WERI-Rb-1 (cell line): Measurements from ENCODE around the gene RHBDD1.
A peak's percentile ranks its signal among the peaks of the same experiment; 100 is the strongest.

Experiments
- DNase-seq: peaks from one replicate; pipeline ENCODE4 v3.0.0-alpha.2; 2020
- H3K27ac ChIP-seq: fragments of 250-450 bp; sonication (Bioruptor Pico); 2 replicates; pipeline ENCODE4 v1.5.1; 2020; ENCODE audit warnings: mild to moderate bottlenecking, moderate library complexity
- H3K27me3 ChIP-seq: fragments of 250-450 bp; sonication (Bioruptor Pico); 2 replicates; pipeline ENCODE4 v1.5.1; 2021; ENCODE audit warnings: mild to moderate bottlenecking, low read depth, moderate library complexity; ENCODE audit not compliant: insufficient read depth, severe bottlenecking
- H3K36me3 ChIP-seq: fragments of 250-450 bp; sonication (Bioruptor Pico); 2 replicates; pipeline ENCODE4 v1.5.1; 2020; ENCODE audit warnings: mild to moderate bottlenecking, moderate library complexity
- H3K4me3 ChIP-seq: 2 replicates; pipeline ENCODE4 v1.5.1; 2011; ENCODE audit warnings: low read depth, mild to moderate bottlenecking, control low read depth, low read length
- H3K9me3 ChIP-seq: fragments of 250-450 bp; sonication (Bioruptor Pico); 2 replicates; pipeline ENCODE4 v1.5.1; 2021; ENCODE audit warnings: mild to moderate bottlenecking, moderate library complexity; ENCODE audit not compliant: severe bottlenecking
- TF ChIP-seq, protein P1 (sequence below): IDR thresholded peaks from 2 replicates; pipeline ENCODE4 v1.5.1; 2011; ENCODE audit warnings: low read depth, mild to moderate bottlenecking, control low read depth, inconsistent platforms, low read length

Gene RHBDD1

DNA sequence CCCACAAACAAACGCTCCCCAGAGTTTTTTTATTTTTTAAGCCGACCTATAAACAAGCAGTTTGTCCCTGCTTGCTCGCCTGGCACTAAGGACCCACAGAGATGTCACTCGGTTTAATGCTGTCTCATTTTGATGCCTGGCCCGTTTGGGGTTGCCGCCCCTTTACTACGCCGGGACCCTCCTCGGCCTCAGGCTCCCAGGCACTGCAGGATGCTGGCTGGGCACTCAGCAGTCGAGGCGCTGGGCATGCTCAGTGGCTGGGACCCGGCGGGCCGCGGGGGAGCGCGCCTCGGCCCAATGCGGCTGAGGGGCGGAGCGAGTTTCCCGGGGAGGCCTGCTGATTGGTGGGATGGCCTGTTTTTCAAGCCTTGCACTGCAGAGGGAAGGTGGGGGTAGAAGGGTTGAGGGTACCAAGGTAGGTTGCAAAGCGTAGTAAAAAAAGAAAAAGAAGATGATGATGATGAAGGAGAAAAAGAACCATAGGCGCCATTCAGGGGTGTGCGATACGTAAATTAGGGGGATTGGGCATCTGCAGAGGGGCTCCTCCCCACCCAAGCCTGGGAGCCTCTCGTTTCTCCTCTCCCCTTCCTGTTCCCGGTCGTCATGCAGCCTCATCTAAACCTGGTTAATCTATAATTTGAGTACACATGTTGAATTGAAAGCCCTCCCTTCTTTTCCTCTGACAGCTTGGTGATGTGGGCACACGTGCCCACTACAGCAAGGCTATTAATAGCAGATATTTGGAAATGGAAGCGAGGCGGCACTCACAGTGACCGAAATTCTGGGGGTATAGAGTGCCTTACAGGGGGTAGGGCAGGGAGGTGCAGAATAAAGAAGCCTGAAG, 34.7 kb upstream of the RHBDD1 start:
- TF ChIP-seq, protein P1, sequence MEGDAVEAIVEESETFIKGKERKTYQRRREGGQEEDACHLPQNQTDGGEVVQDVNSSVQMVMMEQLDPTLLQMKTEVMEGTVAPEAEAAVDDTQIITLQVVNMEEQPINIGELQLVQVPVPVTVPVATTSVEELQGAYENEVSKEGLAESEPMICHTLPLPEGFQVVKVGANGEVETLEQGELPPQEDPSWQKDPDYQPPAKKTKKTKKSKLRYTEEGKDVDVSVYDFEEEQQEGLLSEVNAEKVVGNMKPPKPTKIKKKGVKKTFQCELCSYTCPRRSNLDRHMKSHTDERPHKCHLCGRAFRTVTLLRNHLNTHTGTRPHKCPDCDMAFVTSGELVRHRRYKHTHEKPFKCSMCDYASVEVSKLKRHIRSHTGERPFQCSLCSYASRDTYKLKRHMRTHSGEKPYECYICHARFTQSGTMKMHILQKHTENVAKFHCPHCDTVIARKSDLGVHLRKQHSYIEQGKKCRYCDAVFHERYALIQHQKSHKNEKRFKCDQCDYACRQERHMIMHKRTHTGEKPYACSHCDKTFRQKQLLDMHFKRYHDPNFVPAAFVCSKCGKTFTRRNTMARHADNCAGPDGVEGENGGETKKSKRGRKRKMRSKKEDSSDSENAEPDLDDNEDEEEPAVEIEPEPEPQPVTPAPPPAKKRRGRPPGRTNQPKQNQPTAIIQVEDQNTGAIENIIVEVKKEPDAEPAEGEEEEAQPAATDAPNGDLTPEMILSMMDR: no peak
- no peak overlapping the region for H3K27ac ChIP-seq
- H3K36me3 ChIP-seq: no peaks in the 10 kb centered on the region
- no peaks in the 10 kb centered on the region for H3K27me3 ChIP-seq
- no peaks in the 10 kb centered on the region for H3K9me3 ChIP-seq
- H3K4me3 ChIP-seq: peak overlapping the region; percentile 87
- peak; percentile 90 for DNase-seq

DNA sequence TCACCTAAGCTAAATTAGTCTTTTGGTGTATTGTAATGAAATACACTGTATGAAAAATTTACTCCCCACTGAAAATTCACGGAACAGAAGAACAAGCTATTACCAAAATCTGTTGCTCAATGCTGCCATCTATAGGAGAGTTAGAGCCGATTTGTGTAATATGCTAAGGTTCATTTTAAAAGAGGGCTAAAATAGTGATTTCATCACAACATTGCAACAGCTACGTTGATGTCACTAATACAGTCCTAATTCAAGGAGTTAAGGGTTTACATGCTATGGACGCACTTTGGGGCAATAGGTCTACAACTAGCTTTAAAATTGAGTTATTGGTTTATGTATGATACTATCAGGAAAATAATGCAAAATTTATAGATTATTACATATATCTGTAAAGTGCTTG, 33.3 kb upstream of the RHBDD1 start:
- TF ChIP-seq, protein P1: peak; percentile 24; the same call in 1 of the 2 replicates
- no peak for DNase-seq
- no peaks in the 10 kb centered on the region for H3K36me3 ChIP-seq
- H3K9me3 ChIP-seq: no peaks in the 10 kb centered on the region
- no peaks in the 10 kb centered on the region for H3K27me3 ChIP-seq
- no peak overlapping the region for H3K4me3 ChIP-seq
- H3K27ac ChIP-seq: no peak overlapping the region

DNA sequence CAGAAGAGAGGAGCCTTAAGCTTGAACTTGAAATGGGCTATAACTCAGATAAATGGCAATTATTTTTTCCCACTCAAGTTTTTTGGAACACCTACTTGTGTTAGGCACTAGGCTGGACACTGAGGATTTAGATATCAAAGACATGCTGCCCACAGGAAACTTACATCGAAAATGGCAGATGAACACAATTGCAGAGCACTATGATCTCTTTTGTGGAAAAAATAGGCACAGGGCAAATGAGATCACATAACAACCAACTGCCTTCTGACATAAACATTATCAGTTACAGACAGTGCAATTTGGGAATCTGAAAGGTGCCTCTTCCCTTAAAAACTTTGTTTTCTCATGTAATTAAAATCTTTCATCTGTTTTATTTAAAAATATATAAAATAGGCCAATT, 32.4 kb upstream of the RHBDD1 start:
- TF ChIP-seq, protein P1: no peak
- DNase-seq: no peak
- no peaks in the 10 kb centered on the region for H3K9me3 ChIP-seq
- H3K27me3 ChIP-seq: no peaks in the 10 kb centered on the region
- no peak overlapping the region for H3K27ac ChIP-seq
- H3K36me3 ChIP-seq: no peaks in the 10 kb centered on the region
- H3K4me3 ChIP-seq: no peak overlapping the region

DNA sequence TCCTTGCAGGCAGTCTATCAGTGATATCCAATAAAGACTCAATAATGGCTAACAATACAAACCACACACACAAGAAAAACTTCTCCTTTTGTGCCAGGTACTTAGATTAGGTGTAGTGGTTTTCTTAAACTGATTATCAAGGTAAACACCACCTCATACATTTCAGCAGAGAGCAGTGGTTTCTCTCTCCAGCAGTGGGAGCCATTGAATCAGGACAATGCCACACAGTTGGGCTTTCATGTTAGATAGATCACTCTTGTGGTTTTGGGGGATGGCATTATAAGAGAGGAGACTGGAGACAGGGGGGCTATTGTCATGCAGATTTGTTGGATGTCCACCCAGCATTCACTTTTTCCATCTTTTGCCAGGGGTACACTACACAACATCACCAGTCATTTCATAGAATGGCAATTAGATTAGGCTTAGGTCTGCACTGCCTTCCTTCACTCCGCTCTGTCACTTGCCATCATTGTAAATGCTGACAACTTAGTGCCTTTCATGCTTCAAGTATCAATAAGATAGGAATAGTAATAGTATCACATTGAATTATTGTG, 22.6 kb upstream of the RHBDD1 start:
- TF ChIP-seq, protein P1: peak; percentile 72
- no peaks in the 10 kb centered on the region for H3K9me3 ChIP-seq
- peak; percentile 20 for DNase-seq
- H3K27me3 ChIP-seq: no peaks in the 10 kb centered on the region
- H3K36me3 ChIP-seq: no peaks in the 10 kb centered on the region
- H3K4me3 ChIP-seq: no peak overlapping the region
- no peak overlapping the region for H3K27ac ChIP-seq

DNA sequence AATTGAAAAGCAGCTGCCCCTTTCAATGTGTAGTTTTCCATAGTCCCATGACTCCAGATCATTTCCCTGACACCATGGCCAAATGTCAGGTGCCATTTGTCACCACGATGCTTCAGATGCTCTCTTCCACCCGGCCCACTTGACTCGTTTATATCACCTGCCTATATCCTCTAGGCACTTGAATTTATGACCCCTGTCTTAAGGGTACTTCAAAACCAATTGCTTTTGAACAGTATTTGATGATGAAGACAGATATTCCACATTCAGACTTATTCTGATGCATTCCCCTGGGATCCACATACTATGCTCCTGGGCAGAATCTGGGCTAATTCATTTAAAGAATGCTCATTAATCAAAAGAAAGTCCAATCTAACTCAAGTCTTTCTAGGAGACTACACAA, 16.9 kb upstream of the RHBDD1 start:
- Histone ChIP-seq H3K36me3 (no peaks in the 10 kb centered on the region), H3K9me3 (no peaks in the 10 kb centered on the region), H3K27ac (no peak overlapping the region), H3K27me3 (no peaks in the 10 kb centered on the region), H3K4me3 (no peak overlapping the region)
- TF ChIP-seq, protein P1: no peak
- DNase-seq: no peak
